ENCODE results near the gene PPP1R2.
A peak's percentile ranks its signal among the peaks of the same experiment; 100 is the strongest.

PPP1R2 gene

DNA sequence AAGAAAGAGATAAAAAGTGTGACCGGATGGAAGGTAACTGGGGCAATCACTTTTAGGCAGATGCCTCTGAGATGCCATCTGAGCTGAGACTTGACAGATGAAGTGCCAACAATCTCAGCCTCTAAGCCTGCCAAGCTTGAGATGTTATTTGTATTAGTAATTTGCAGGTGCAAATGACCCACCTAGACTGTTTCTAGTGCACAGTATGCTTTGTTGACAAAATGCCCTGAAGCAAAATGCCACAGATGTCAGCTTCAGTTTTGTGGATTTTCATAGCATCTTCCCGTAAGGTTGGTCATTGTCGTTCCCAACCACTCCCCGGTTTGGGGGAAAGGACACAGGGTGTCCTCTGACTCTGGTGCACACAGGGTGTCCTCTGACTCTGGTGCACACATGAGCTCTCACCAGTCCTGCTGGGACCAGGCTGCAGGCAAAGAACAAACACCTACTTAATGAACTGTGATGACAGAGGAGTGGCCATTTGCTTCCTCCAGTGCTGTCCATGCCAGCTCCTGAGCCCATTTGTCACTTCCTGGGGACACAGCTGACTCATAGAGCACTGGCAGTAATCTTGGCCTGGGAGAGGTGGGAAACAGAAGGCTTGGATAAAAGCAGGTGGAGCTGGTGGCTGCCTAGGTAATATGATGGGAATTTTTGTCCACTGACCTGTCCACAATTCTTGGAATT, 16.7 kb upstream of the PPP1R2 start:
- Histone ChIP-seq H3K79me2 (ENCODE audit: insufficient read depth, low read length) (no peaks in the 10 kb centered on the region), H3K36me3 (ENCODE audit: insufficient read depth, low read length) (no peaks in the 10 kb centered on the region), H3K4me3 (ENCODE audit: low read length, poor library complexity, severe bottlenecking) (no peak overlapping the region), H3K4me2 (ENCODE audit: low read depth, low read length, poor library complexity, severe bottlenecking) (no peak overlapping the region), H3F3A (ENCODE audit: low read depth) (no peaks in the 10 kb centered on the region), H3K4me1 (ENCODE audit: insufficient read depth, low read length, poor library complexity, severe bottlenecking) (peaks cover 5% of the 10 kb centered on the region), H4K20me1 (ENCODE audit: insufficient read depth, low read length, poor library complexity, severe bottlenecking) (no peaks in the 10 kb centered on the region), H2AFZ (ENCODE audit: low read length) (no peak overlapping the region), H3K9ac (ENCODE audit: low read depth, low read length, poor library complexity, severe bottlenecking) (no peak overlapping the region), H3K9me3 (ENCODE audit: insufficient read depth, low read depth, low read length) (no peaks in the 10 kb centered on the region), H3K9me2 (replicated peaks; ENCODE audit: low read depth, low read length) (no peaks in the 10 kb centered on the region), H3K27me3 (ENCODE audit: insufficient read depth, low read length, poor library complexity, severe bottlenecking) (no peaks in the 10 kb centered on the region)
- TF ChIP-seq EZH2phosphoT487 (IDR thresholded peaks at IDR 0.05; ENCODE audit: borderline replicate concordance) = no peak
- no peak for TF ChIP-seq CTCF (conservative IDR thresholded peaks at IDR 0.05; ENCODE audit: low read length)

DNA sequence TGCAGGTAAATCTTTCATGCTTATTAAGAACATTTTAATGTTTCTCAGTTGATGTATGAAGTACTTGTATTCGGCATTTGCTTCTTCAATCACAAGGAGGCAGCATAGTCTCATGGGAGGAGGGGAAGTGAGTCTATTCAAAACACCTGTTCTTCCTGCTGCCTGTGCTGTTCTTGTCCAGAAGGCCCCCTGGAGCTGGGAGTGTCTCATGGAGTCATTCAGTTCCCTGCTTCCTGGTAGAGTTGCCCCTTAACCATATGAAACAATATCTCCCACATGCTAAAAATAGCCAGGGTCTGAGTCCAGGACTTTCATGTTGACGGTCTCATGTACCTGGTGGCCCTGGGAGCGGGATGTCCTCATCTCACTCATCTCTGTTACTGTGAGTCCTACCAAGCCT, 15.5 kb upstream of the PPP1R2 start:
- Histone ChIP-seq H3K79me2 (ENCODE audit: insufficient read depth, low read length) (no peaks in the 10 kb centered on the region), H3K4me1 (ENCODE audit: insufficient read depth, low read length, poor library complexity, severe bottlenecking) (peaks cover 4% of the 10 kb centered on the region), H3F3A (ENCODE audit: low read depth) (no peaks in the 10 kb centered on the region), H3K9ac (ENCODE audit: low read depth, low read length, poor library complexity, severe bottlenecking) (no peak overlapping the region), H3K9me2 (replicated peaks; ENCODE audit: low read depth, low read length) (no peaks in the 10 kb centered on the region), H4K20me1 (ENCODE audit: insufficient read depth, low read length, poor library complexity, severe bottlenecking) (no peaks in the 10 kb centered on the region), H3K9me3 (ENCODE audit: insufficient read depth, low read depth, low read length) (no peaks in the 10 kb centered on the region), H2AFZ (ENCODE audit: low read length) (no peak overlapping the region), H3K27me3 (ENCODE audit: insufficient read depth, low read length, poor library complexity, severe bottlenecking) (no peaks in the 10 kb centered on the region), H3K4me3 (ENCODE audit: low read length, poor library complexity, severe bottlenecking) (no peak overlapping the region), H3K36me3 (ENCODE audit: insufficient read depth, low read length) (no peaks in the 10 kb centered on the region), H3K4me2 (ENCODE audit: low read depth, low read length, poor library complexity, severe bottlenecking) (no peak overlapping the region)
- TF ChIP-seq CTCF (conservative IDR thresholded peaks at IDR 0.05; ENCODE audit: low read length) (peak; percentile 76), EZH2phosphoT487 (IDR thresholded peaks at IDR 0.05; ENCODE audit: borderline replicate concordance) (no peak)

DNA sequence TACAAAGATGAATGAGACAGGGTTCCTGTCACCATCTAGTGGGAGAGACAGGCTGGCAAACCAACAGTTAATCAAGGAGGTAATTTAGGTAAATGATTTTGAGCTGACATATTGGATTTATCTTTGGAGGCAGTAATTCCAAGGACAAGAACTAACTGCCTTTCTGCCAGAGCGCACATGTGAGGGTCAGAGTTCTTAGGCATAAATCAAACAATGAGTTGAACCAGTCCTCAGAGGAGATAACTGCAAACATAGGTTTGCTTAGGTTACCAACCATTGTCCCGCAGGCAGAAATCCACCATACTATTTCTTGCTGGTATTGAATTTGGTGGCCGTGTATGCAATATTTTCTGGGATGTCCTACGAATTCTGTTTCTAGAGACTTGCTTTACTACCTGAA, 14.2 kb upstream of the PPP1R2 start:
- Histone ChIP-seq H3K4me2 (ENCODE audit: low read depth, low read length, poor library complexity, severe bottlenecking) (no peak overlapping the region), H3K9me3 (ENCODE audit: insufficient read depth, low read depth, low read length) (no peaks in the 10 kb centered on the region), H3K79me2 (ENCODE audit: insufficient read depth, low read length) (no peaks in the 10 kb centered on the region), H3K36me3 (ENCODE audit: insufficient read depth, low read length) (no peaks in the 10 kb centered on the region), H3K9ac (ENCODE audit: low read depth, low read length, poor library complexity, severe bottlenecking) (no peak overlapping the region), H3K27me3 (ENCODE audit: insufficient read depth, low read length, poor library complexity, severe bottlenecking) (no peaks in the 10 kb centered on the region), H3F3A (ENCODE audit: low read depth) (no peaks in the 10 kb centered on the region), H3K9me2 (replicated peaks; ENCODE audit: low read depth, low read length) (no peaks in the 10 kb centered on the region), H4K20me1 (ENCODE audit: insufficient read depth, low read length, poor library complexity, severe bottlenecking) (no peaks in the 10 kb centered on the region), H2AFZ (ENCODE audit: low read length) (no peak overlapping the region), H3K4me1 (ENCODE audit: insufficient read depth, low read length, poor library complexity, severe bottlenecking) (peaks cover 4% of the 10 kb centered on the region), H3K4me3 (ENCODE audit: low read length, poor library complexity, severe bottlenecking) (no peak overlapping the region)
- TF ChIP-seq CTCF (conservative IDR thresholded peaks at IDR 0.05; ENCODE audit: low read length) (no peak), EZH2phosphoT487 (IDR thresholded peaks at IDR 0.05; ENCODE audit: borderline replicate concordance) (no peak)

All from Loucy (cell line).